GM21723 (cell line): ENCODE data around the gene LRMDA.

Source experiments
- ATAC-seq: cut with Tn5 transposase; IDR thresholded peaks from one replicate; pipeline ENCODE4 v1.9.1; 2021; ENCODE audit warnings: mild to moderate bottlenecking, moderate library complexity; ENCODE audit not compliant: unreplicated experiment

Gene LRMDA

GRCh38 chr10:76432016-76433012 lies 1000.9 kb downstream of the LRMDA start:
- ATAC-seq: no peak

DNA sequence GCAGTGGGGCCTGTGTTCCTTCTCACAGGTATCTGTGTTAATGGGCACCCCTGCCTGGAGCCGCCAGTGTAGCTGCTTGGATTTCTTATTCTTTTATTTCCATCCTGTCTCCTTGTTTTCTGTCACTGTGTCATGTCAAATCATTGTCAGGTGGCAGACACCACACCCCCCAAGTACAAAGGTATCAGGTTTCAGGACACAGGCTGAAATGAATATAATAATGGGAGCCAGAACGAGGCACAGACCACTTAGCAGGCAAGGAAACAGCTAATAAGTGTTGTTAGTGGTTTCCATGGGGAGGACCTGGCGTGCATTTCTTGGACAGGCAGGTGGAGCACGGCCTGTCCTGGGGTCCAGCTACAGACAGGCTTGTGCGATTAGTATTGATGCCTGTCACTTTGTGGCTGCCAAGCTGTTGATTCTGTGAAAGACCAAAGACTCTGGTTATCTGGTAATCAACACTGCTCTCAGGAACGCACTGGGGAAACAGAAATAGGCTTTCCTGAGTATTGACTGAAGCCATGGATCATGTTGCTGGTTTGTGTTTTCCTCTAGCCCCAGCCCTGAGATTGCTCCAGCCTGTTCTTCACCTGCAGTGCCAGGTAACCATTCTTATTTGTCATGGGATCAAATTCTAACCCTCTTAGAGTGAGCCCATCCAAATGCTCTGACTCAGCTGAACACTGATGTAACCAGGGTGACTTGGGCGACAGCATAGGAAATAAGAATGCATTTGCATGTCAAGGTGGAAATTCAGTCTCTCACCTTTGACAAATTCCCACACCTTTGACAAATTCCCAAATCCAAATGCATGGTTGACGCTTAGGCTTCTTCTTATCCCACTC lies 1002.0 kb downstream of the LRMDA start:
- no peak for ATAC-seq

GRCh38 chr10:76435157-76435556 lies 1003.7 kb downstream of the LRMDA start:
- no peak for ATAC-seq

DNA sequence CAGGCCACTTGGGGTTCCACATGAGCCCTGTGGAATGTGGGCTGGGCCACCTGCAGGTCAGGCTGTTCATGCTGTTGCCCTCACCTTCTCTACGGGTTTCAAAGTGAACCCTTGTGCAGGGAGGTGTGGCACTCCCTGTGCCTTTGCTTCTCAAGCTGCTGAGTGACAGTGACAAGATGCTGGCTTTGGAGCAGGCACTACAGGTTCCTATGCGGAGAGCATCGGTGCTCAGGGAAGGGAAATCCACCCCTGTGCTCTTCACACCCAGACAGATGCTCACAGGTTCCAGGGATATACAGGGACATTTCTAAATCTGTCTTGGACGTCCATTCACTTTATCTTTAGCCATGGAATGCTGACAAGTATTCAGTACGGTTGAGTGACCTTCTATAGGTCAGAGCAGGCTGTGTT lies 1005.0 kb downstream of the LRMDA start:
- no peak for ATAC-seq

GRCh38 chr10:76436981-76437380 lies 1005.6 kb downstream of the LRMDA start:
- no peak for ATAC-seq

DNA sequence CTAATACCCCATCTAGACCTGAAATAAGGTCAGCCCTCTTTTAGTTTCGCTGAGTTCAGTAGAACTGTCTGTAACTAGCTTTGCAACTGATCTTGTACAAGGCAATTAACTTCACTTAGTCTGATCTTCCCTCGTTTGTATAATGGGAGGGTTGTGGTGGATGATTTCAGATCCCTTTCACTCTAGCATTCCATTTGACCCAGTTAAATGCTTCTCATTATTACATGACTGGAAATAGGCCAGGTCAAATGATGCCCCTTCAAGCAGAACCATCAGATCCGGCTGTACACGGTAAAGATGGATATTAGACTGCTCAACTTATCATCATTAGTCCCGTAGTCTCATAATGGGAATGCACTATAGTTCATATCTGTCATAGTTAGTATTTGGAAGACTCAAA lies 1009.0 kb downstream of the LRMDA start:
- no peak for ATAC-seq

- ATAC-seq: no peak
Measured at GRCh38 chr10:76442113-76442512, 1010.7 kb downstream of the LRMDA start.

DNA sequence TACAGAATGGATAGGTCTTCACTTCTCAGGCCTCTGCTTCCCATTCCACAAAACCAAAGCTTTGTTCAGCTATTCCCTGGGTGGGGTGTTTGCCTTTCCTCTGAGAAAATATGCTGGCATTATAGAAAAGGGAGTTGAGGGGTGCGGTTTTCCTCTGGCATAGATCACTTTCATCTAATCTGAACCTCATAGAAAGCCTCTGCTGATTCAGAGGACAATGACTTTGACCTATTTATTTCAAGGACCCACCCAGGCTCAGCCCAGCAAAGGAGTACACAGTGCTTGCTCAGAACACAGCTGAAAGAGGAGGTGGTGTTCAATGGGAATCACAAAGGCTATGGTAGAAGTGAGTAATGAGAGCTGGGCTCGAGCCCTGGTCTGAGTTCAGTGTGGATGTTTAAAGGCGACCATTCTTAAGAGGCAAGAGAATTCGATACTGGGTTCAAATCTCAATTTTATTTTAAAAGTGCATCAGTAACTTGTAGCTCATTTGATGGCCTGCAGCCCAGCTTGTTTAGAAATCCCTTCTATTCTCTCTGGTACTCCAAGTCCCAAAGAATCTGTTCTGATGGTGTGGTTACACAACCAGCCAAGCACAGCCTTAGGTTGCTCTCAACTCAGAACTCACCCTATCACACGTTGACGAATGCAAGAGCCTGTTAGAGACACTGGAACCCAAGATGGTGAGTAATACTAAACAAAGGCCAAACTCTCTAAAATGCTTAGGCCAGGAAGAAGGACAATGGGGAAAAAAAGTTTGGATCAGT lies 1012.8 kb downstream of the LRMDA start:
- ATAC-seq: no peak

DNA sequence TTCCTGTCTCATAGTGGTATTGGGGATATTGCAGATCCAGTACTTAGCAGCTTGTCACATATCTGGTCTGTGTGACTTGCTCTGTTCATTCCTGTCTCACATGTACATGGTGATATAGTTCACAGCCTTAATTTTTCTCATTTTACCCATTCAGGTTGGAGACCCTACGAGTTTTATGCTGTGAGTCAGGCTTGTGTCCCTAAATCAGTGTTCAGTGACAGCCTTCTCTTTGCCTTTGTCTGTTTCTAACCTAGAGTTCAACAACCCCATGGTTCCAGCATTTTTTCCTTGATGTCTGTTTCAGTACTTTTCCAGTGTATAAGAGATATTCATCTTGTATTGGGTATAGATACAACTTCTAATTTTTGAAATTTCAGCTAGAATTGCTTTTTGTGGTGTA lies 1016.2 kb downstream of the LRMDA start:
- no peak for ATAC-seq

GRCh38 chr10:76451911-76452310 lies 1020.5 kb downstream of the LRMDA start:
- ATAC-seq: no peak

DNA sequence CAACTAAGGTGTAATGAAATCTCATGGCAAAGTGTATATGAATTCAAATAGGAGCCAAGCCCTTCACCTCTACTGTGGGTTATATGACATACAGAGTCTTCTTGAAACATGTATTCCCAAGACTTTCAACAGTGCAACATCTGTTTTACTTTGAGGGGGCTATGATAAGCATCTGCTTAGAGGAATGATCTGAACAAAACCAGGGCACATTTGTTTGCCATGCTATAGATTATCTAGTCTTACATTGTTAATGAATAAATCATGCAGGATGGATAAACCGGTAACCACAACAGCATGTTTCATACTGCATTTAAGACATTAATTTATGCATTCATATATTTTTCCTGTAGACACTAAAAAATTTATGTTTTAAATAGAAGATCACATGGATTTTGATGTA lies 1021.9 kb downstream of the LRMDA start:
- ATAC-seq: no peak

DNA sequence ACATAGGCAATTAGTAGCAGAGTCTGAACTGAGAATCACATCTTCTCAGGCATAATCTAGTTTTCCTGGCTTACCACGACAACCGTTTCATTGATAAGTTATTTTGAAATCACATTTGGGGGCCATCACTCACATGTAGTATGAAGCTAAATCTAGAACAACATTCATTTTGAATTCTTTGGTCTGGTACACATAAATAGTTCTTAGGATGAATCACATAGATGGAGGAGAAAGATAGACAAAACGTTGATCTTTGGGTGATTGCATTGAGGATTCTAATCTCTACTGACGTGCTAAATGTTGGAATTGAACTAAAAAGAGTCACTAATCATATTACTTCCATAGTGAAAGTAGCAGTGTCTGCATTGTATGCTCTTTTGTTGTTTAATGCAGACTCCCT lies 1022.6 kb downstream of the LRMDA start:
- ATAC-seq: no peak

GRCh38 chr10:76454506-76455140 lies 1023.2 kb downstream of the LRMDA start:
- no peak for ATAC-seq

- ATAC-seq: no peak
Measured at GRCh38 chr10:76456197-76456596, 1024.8 kb downstream of the LRMDA start.

GRCh38 chr10:76459016-76459730 lies 1027.7 kb downstream of the LRMDA start:
- ATAC-seq: no peak

GRCh38 chr10:76461024-76461423 lies 1029.6 kb downstream of the LRMDA start:
- no peak for ATAC-seq

- ATAC-seq: no peak
Measured at GRCh38 chr10:76463111-76463510, 1031.7 kb downstream of the LRMDA start.

- ATAC-seq: no peak
Measured at GRCh38 chr10:76466836-76467503, 1035.5 kb downstream of the LRMDA start.

DNA sequence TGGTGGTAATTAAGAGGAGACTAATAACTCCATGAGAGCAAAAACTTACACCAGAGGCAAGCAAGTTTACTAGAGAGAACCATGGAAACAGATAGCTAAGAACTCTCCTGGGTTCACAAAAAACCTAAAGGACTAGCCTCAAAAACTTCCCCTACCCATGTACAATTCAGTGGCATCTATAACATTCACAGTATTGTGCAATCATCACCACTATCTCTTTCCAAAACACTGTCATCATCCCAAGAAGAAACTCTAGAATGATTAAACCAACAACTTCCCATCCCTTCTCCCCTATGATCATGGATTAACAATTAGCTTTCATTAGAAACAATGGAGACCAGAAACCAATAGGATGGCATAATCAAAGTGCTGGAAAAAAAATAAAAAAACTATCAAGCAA lies 1038.3 kb downstream of the LRMDA start:
- no peak for ATAC-seq
